GM23338 (cell line): ENCODE results near the gene NAA80. TPM values are rescaled to one million over a fixed set of nuclear protein-coding genes. Genes with fewer than 3 reads are reported as not detected.

Source experiments
- ATAC-seq: fragments of 200-7000 bp; cut with Tn5 transposase; 3 replicates; pipeline ENCODE4 v1.9.1; 2020
- DNase-seq: peaks from one replicate; pipeline ENCODE4 v3.0.0-alpha.2; 2015; ENCODE audit warnings: low spot score
- H2AFZ ChIP-seq: fragments of 200-600 bp; sonication (generic); 2 replicates; pipeline ENCODE4 v1.8.0; 2016; ENCODE audit warnings: antibody characterized with exemption, mild to moderate bottlenecking, moderate library complexity
- H3F3A ChIP-seq: fragments of 200-600 bp; sonication (generic); replicated peaks from 2 replicates; pipeline ENCODE4 v1.8.0; 2017; ENCODE audit warnings: antibody characterized with exemption, mixed run types, low read depth
- H3K27ac ChIP-seq: fragments of 200-600 bp; sonication (generic); 2 replicates; pipeline ENCODE4 v1.6.1; 2016; ENCODE audit warnings: low read depth
- H3K27me3 ChIP-seq: fragments of 200-600 bp; sonication (generic); 2 replicates; pipeline ENCODE4 v1.8.0; 2016; ENCODE audit warnings: mild to moderate bottlenecking, mixed run types, moderate library complexity; ENCODE audit not compliant: insufficient read depth
- H3K36me3 ChIP-seq: fragments of 200-600 bp; sonication (generic); 2 replicates; pipeline ENCODE4 v1.8.0; 2016; ENCODE audit warnings: mild to moderate bottlenecking; ENCODE audit not compliant: insufficient read depth
- H3K4me1 ChIP-seq: fragments of 200-600 bp; sonication (generic); 2 replicates; pipeline ENCODE4 v1.8.0; 2016; ENCODE audit warnings: mild to moderate bottlenecking, moderate library complexity; ENCODE audit not compliant: insufficient read depth
- H3K4me2 ChIP-seq: fragments of 200-600 bp; sonication (generic); 2 replicates; pipeline ENCODE4 v1.7.1; 2017; ENCODE audit warnings: mixed run types
- H3K4me3 ChIP-seq: fragments of 200-600 bp; sonication (generic); 2 replicates; pipeline ENCODE4 v1.6.1; 2016; ENCODE audit warnings: mixed run types
- H3K79me2 ChIP-seq: fragments of 200-600 bp; sonication (generic); replicated peaks from 2 replicates; pipeline ENCODE4 v1.8.0; 2017; ENCODE audit warnings: mild to moderate bottlenecking; ENCODE audit not compliant: insufficient read depth
- H3K9me2 ChIP-seq: fragments of 200-600 bp; sonication (generic); 2 replicates; pipeline ENCODE4 v1.8.0; 2017; ENCODE audit not compliant: insufficient read depth
- H4K20me1 ChIP-seq: fragments of 200-600 bp; sonication (generic); replicated peaks from 2 replicates; pipeline ENCODE4 v1.8.0; 2017; ENCODE audit warnings: mild to moderate bottlenecking; ENCODE audit not compliant: insufficient read depth
- H3K27ac Mint-ChIP-seq: 2 replicates; pipeline ENCODE4 v1.8.0; 2020; ENCODE audit warnings: inconsistent platforms, mild to moderate bottlenecking, moderate library complexity, mixed read lengths
- H3K27me3 Mint-ChIP-seq: 3 replicates; pipeline ENCODE4 v1.8.0; 2022; ENCODE audit warnings: low read depth, mild to moderate bottlenecking, moderate library complexity, mixed read lengths, inconsistent platforms; ENCODE audit not compliant: insufficient read depth, poor library complexity
- H3K36me3 Mint-ChIP-seq: 3 replicates; pipeline ENCODE4 v1.8.0; 2021; ENCODE audit warnings: low read depth, mild to moderate bottlenecking, inconsistent platforms, moderate library complexity, mixed read lengths
- H3K4me1 Mint-ChIP-seq: 3 replicates; pipeline ENCODE4 v1.8.0; 2020; ENCODE audit warnings: mild to moderate bottlenecking, inconsistent platforms, mixed read lengths
- H3K4me3 Mint-ChIP-seq: 3 replicates; pipeline ENCODE4 v1.8.0; 2021; ENCODE audit warnings: moderate library complexity, mild to moderate bottlenecking, inconsistent platforms, mixed read lengths
- H3K9me3 Mint-ChIP-seq: 3 replicates; pipeline ENCODE4 v1.8.0; 2020; ENCODE audit warnings: moderate library complexity, mild to moderate bottlenecking, inconsistent platforms, mixed read lengths
- CREB1 ChIP-seq: fragments of 250-450 bp; sonication (Bioruptor Pico); IDR thresholded peaks from 2 replicates; pipeline ENCODE4 v1.5.0; 2020; ENCODE audit warnings: low read depth, mild to moderate bottlenecking, moderate library complexity
- ETS1 ChIP-seq: IDR thresholded peaks from 2 replicates; pipeline ENCODE4 v1.6.1; 2016; ENCODE audit warnings: antibody characterized with exemption
- EZH2 ChIP-seq: fragments of 200-600 bp; sonication (generic); IDR thresholded peaks from one replicate; pipeline ENCODE4 v1.8.0; 2017; ENCODE audit warnings: antibody characterized with exemption, mild to moderate bottlenecking, low read depth; ENCODE audit not compliant: unreplicated experiment
- EZH2phosphoT487 ChIP-seq: fragments of 200-600 bp; sonication (generic); IDR thresholded peaks from one replicate; pipeline ENCODE4 v1.8.1; 2018; ENCODE audit warnings: antibody characterized with exemption; ENCODE audit not compliant: unreplicated experiment
- JUNB ChIP-seq: IDR thresholded peaks from one replicate; pipeline ENCODE4 v1.6.1; 2016; ENCODE audit warnings: antibody characterized with exemption; ENCODE audit not compliant: unreplicated experiment
- NANOG ChIP-seq: IDR thresholded peaks from 2 replicates; pipeline ENCODE4 v1.6.1; 2016; ENCODE audit warnings: antibody characterized with exemption, borderline replicate concordance
- POLR2AphosphoS5 ChIP-seq: IDR thresholded peaks from 2 replicates; pipeline ENCODE4 v1.6.1; 2016; ENCODE audit warnings: antibody characterized with exemption, low read depth
- STAT1 ChIP-seq: IDR thresholded peaks from one replicate; pipeline ENCODE4 v1.6.1; 2016; ENCODE audit warnings: antibody characterized with exemption; ENCODE audit not compliant: unreplicated experiment
- ZNF114 ChIP-seq: fragments of 250-450 bp; sonication (Bioruptor Pico); IDR thresholded peaks from 2 replicates; pipeline ENCODE4 v1.5.0; 2020; ENCODE audit warnings: mild to moderate bottlenecking, moderate library complexity
- ZNF331 ChIP-seq: fragments of 250-450 bp; sonication (Bioruptor Pico); IDR thresholded peaks from 2 replicates; pipeline ENCODE4 v1.5.0; 2020; ENCODE audit warnings: low read depth, mild to moderate bottlenecking, moderate library complexity
- polyA plus RNA-seq: library from polyadenylated mRNA; unstranded; fragments of >200 nt; fragmentation: Nextera tagmentation; extraction: Ambion mirVana; gene quantifications from 2 replicates; pipeline ENCODE4 v1.2.1, GENCODE V29; 2016
- total RNA-seq: library from RNA; depleted of rRNA; stranded (reverse); fragments of >200 nt; shearing (Covaris generic); gene quantifications from 2 replicates; pipeline ENCODE4 v1.2.3, GENCODE V29; 2014
- TF ChIP-seq, protein P1 (sequence below): IDR thresholded peaks from one replicate; pipeline ENCODE4 v1.6.1; 2018; ENCODE audit warnings: antibody characterized with exemption; ENCODE audit not compliant: unreplicated experiment

NAA80 gene
- total and polyA plus RNA-seq, 2 experiments from 2014 or later: 12.1 to 16.7 TPM

DNA sequence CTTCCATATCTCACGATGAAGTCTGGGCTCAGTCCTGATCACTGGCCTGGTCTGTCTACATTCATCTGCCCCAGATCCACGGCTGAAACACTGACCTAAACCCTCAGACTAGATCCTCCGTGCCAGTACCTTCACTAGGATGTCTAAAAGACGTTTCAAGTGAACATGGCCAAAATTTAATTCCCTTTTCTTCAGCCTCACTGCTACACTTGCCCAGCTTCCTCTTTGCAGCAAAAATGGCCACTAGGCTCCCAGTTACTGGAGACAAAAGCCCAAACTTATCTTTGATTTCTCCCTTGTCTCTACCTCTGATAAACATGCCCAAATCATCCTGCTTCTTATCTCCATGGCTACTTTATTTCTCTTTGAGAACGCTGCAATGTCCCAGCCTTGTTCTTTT lies 39.8 kb upstream of the NAA80 start:
- Histone ChIP-seq H4K20me1 (peaks cover 12% of the 10 kb centered on the region), H3K4me1 (peaks cover 24% of the 10 kb centered on the region), H3K36me3 (no peaks in the 10 kb centered on the region), H3K27me3 (peaks cover 51% of the 10 kb centered on the region), H2AFZ (no peak overlapping the region), H3K4me3 (no peak overlapping the region), H3K4me2 (no peak overlapping the region), H3K27ac (no peak overlapping the region), H3F3A (peaks cover 38% of the 10 kb centered on the region), H3K9me2 (no peaks in the 10 kb centered on the region), H3K79me2 (peaks cover 28% of the 10 kb centered on the region)
- Mint-ChIP-seq H3K27ac (no peak overlapping the region), H3K27me3 (peaks cover 61% of the 10 kb centered on the region), H3K36me3 (no peaks in the 10 kb centered on the region; the same call in 2 of the 3 replicates), H3K9me3 (peaks cover 3% of the 10 kb centered on the region; the same call in 1 of the 3 replicates), H3K4me1 (peaks cover 32% of the 10 kb centered on the region), H3K4me3 (peak overlapping the region; percentile 90)
- DNase-seq: no peak
- no peak for TF ChIP-seq NANOG
- TF ChIP-seq, protein P1, sequence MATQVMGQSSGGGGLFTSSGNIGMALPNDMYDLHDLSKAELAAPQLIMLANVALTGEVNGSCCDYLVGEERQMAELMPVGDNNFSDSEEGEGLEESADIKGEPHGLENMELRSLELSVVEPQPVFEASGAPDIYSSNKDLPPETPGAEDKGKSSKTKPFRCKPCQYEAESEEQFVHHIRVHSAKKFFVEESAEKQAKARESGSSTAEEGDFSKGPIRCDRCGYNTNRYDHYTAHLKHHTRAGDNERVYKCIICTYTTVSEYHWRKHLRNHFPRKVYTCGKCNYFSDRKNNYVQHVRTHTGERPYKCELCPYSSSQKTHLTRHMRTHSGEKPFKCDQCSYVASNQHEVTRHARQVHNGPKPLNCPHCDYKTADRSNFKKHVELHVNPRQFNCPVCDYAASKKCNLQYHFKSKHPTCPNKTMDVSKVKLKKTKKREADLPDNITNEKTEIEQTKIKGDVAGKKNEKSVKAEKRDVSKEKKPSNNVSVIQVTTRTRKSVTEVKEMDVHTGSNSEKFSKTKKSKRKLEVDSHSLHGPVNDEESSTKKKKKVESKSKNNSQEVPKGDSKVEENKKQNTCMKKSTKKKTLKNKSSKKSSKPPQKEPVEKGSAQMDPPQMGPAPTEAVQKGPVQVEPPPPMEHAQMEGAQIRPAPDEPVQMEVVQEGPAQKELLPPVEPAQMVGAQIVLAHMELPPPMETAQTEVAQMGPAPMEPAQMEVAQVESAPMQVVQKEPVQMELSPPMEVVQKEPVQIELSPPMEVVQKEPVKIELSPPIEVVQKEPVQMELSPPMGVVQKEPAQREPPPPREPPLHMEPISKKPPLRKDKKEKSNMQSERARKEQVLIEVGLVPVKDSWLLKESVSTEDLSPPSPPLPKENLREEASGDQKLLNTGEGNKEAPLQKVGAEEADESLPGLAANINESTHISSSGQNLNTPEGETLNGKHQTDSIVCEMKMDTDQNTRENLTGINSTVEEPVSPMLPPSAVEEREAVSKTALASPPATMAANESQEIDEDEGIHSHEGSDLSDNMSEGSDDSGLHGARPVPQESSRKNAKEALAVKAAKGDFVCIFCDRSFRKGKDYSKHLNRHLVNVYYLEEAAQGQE: no peak
- no peak for TF ChIP-seq ZNF114
- TF ChIP-seq ETS1: no peak
- ATAC-seq: no peak

GRCh38 chr3:50337175-50337861 lies 38.1 kb upstream of the NAA80 start:
- Histone ChIP-seq H3K27ac (peak overlapping the region; percentile 87), H3K79me2 (peaks cover 36% of the 10 kb centered on the region), H3K36me3 (no peaks in the 10 kb centered on the region), H3K9me2 (no peaks in the 10 kb centered on the region), H3K27me3 (peaks cover 42% of the 10 kb centered on the region), H3K4me3 (peak overlapping the region; percentile 97), H2AFZ (peak overlapping the region; percentile 91; the same call in 1 of the 2 replicates), H3K4me1 (peaks cover 24% of the 10 kb centered on the region), H3K4me2 (peak overlapping the region; percentile 90), H3F3A (peaks cover 38% of the 10 kb centered on the region), H4K20me1 (peaks cover 17% of the 10 kb centered on the region)
- ATAC-seq (peak; percentile 75), DNase-seq (peak; percentile 99)
- Mint-ChIP-seq H3K4me3 (peak overlapping the region; percentile 90), H3K27ac (peak overlapping the region; percentile 95), H3K9me3 (peaks cover 3% of the 10 kb centered on the region; the same call in 1 of the 3 replicates), H3K27me3 (peaks cover 51% of the 10 kb centered on the region), H3K4me1 (peaks cover 34% of the 10 kb centered on the region), H3K36me3 (peaks cover under 1% of the 10 kb centered on the region; the same call in 1 of the 3 replicates)
- TF ChIP-seq EZH2 (no peak), STAT1 (no peak), ZNF331 (no peak), POLR2AphosphoS5 (peak; percentile 93), EZH2phosphoT487 (no peak), JUNB (no peak), ETS1 (0 out of 2 replicates have a peak, but pooled peaks have one; percentile 11), NANOG (no peak), CREB1 (CRISPR knock-in tag) (peak; percentile 56)
- TF ChIP-seq, protein P1: no peak
